Keratinocyte (primary cell): ENCODE data around the gene FSIP1. TPM values are rescaled to one million over a fixed set of nuclear protein-coding genes. Genes with fewer than 3 reads are reported as not detected.

Source experiments
- DNase-seq: peaks from one replicate; pipeline ENCODE4 v3.0.0-alpha.2; 2011; ENCODE audit warnings: low read depth, missing footprints, low spot score
- FAIRE-seq: peaks from 2 replicates; lab custom pipeline; 2011; peaks lifted over from hg19 to GRCh38; lab: Jason Lieb, UNC
- H2AFZ ChIP-seq: 2 replicates; pipeline ENCODE4 v1.6.0; 2012; ENCODE audit warnings: low read length, control low read depth, inconsistent platforms; ENCODE audit not compliant: control insufficient read depth
- H3K27ac ChIP-seq: 2 replicates; pipeline ENCODE4 v1.5.1; 2011; ENCODE audit warnings: low read length; ENCODE audit not compliant: control insufficient read depth, insufficient read depth
- H3K27me3 ChIP-seq: 3 replicates; pipeline ENCODE4 v1.6.0; 2011; ENCODE audit warnings: low read length; ENCODE audit not compliant: control insufficient read depth, insufficient read depth; ENCODE audit errors: extremely low read depth
- H3K36me3 ChIP-seq, 2 experiments: 2 replicates in 1 of 2; 3 replicates in 1 of 2; pipeline ENCODE4 v1.5.1; 2011; ENCODE audit warnings: low read length in 2 of 2, mild to moderate bottlenecking in 1 of 2; ENCODE audit not compliant: control insufficient read depth in 2 of 2, insufficient read depth in 2 of 2; ENCODE audit errors: extremely low read depth in 1 of 2
- H3K4me1 ChIP-seq: 3 replicates; pipeline ENCODE4 v1.5.1; 2011; ENCODE audit warnings: low read length; ENCODE audit not compliant: control insufficient read depth, insufficient read depth; ENCODE audit errors: extremely low read depth
- H3K4me2 ChIP-seq: 3 replicates; pipeline ENCODE4 v1.6.0; 2011; ENCODE audit warnings: low read depth, low read length; ENCODE audit not compliant: control insufficient read depth, insufficient read depth; ENCODE audit errors: extremely low read depth
- H3K4me3 ChIP-seq, 3 experiments: fragments of 200-600 bp in 1 of 3; sonication (generic) in 1 of 3; 2 replicates in 2 of 3; 3 replicates in 1 of 3; pipeline ENCODE4 v1.5.1; 2011 to 2016; ENCODE audit warnings: low read length in 3 of 3, mild to moderate bottlenecking in 3 of 3, control low read depth in 2 of 3, inconsistent platforms in 1 of 3, low read depth in 1 of 3, mixed read lengths in 1 of 3, mixed run types in 1 of 3, moderate library complexity in 1 of 3; ENCODE audit not compliant: control insufficient read depth in 2 of 3, insufficient read depth in 2 of 3; ENCODE audit errors: extremely low read depth in 1 of 3
- H3K79me2 ChIP-seq: 2 replicates; pipeline ENCODE4 v1.6.0; 2012; ENCODE audit warnings: low read length; ENCODE audit not compliant: control insufficient read depth, insufficient read depth
- H3K9ac ChIP-seq: 3 replicates; pipeline ENCODE4 v1.6.0; 2011; ENCODE audit warnings: low read length; ENCODE audit not compliant: control insufficient read depth, insufficient read depth; ENCODE audit errors: extremely low read depth
- H3K9me1 ChIP-seq: 3 replicates; pipeline ENCODE4 v1.6.0; 2011; ENCODE audit warnings: low read length; ENCODE audit not compliant: control insufficient read depth, insufficient read depth; ENCODE audit errors: extremely low read depth
- H3K9me3 ChIP-seq: 2 replicates; pipeline ENCODE4 v1.5.1; 2012; ENCODE audit warnings: low read depth, low read length; ENCODE audit not compliant: control insufficient read depth
- H4K20me1 ChIP-seq: 3 replicates; pipeline ENCODE4 v1.6.0; 2011; ENCODE audit warnings: low read length; ENCODE audit not compliant: control insufficient read depth, insufficient read depth; ENCODE audit errors: extremely low read depth
- CTCF ChIP-seq, 3 experiments: IDR thresholded peaks in 1 of 3; conservative IDR thresholded peaks in 1 of 3; optimal IDR thresholded peaks in 1 of 3; 2 replicates in 2 of 3; 3 replicates in 1 of 3; pipeline versions ENCODE3 to v1.5.1; 2011; ENCODE audit warnings: low read length in 3 of 3, mild to moderate bottlenecking in 3 of 3, moderate library complexity in 2 of 3, control low read depth in 1 of 3, inconsistent platforms in 1 of 3; ENCODE audit not compliant: insufficient read depth in 2 of 3; ENCODE audit errors: extremely low read depth in 1 of 3
- EZH2 ChIP-seq: IDR thresholded peaks from one replicate; pipeline ENCODE4 v1.6.1; 2012; ENCODE audit warnings: inconsistent platforms, mild to moderate bottlenecking, low read length, moderate library complexity
- dilution Hi-C: fragments of 300-500 bp; cut with MboI; formaldehyde crosslinking; loops from one replicate; pipeline ENCODE4 v1.7.0; 2020; ENCODE audit warnings: low sequenced_read_pairs; ENCODE audit not compliant: extremely low pct_ligation_motif_present
- polyA plus RNA-seq, 5 experiments: library from polyadenylated mRNA; depleted of rRNA in 3 of 5; stranded (reverse) in 3 of 5; stranded (forward) in 1 of 5; unstranded in 1 of 5; fragments of >200 nt; gene quantifications; 1 replicate in 1 of 5; 2 replicates in 3 of 5; 3 replicates in 1 of 5; pipeline versions ENCODE4 v1.2.1 to v1.2.3, GENCODE V29; 2011 to 2012; ENCODE audit warnings: missing spikeins in 2 of 5, low read depth in 1 of 5, low replicate concordance in 1 of 5

FSIP1 gene
- polyA plus RNA-seq, 1 donor (not counting 4 experiments of a cell fraction or from before 2014, with no cell fraction given) = 1.5 TPM

- Histone ChIP-seq H3K27ac (no peak overlapping the region), H2AFZ (no peak overlapping the region), H3K9me3 (no peaks in the 10 kb centered on the region), H3K4me2 (no peak overlapping the region), H3K4me3 (no peak overlapping the region), H3K36me3 (no peaks in the 10 kb centered on the region), H3K4me1 (peaks cover 11% of the 10 kb centered on the region), H4K20me1 (no peaks in the 10 kb centered on the region), H3K9ac (no peak overlapping the region), H3K79me2 (peaks cover 8% of the 10 kb centered on the region), H3K27me3 (no peaks in the 10 kb centered on the region), H3K9me1 (no peaks in the 10 kb centered on the region)
- DNase-seq (no peak), FAIRE-seq (no peak)
- dilution Hi-C loops = no loop called here
- TF ChIP-seq EZH2 (no peak), CTCF (optimal IDR thresholded peaks at IDR 0.05 in 1 of 3, IDR thresholded peaks at IDR 0.05 in 1 of 3, conservative IDR thresholded peaks at IDR 0.05 in 1 of 3; ENCODE audit: extremely low read depth in 1 of 3, insufficient read depth in 2 of 3, low read length in 3 of 3) (no peak)
These were observed 1.3 kb downstream of the FSIP1 start for GRCh38 chr15:39781147-39781966.

- dilution Hi-C loops = no loop called here
- H3K4me1 ChIP-seq = no peaks in the 10 kb centered on the region
- no peaks in the 10 kb centered on the region for H4K20me1 ChIP-seq
- no peak overlapping the region for H3K27ac ChIP-seq
- no peak overlapping the region for H3K9ac ChIP-seq
- no peaks in the 10 kb centered on the region for H3K9me3 ChIP-seq
- no peaks in the 10 kb centered on the region for H3K27me3 ChIP-seq
- DNase-seq (no peak), FAIRE-seq (no peak)
- H2AFZ ChIP-seq = no peak overlapping the region
- no peaks in the 10 kb centered on the region for H3K9me1 ChIP-seq
- no peak overlapping the region for H3K4me3 ChIP-seq
- H3K79me2 ChIP-seq = no peaks in the 10 kb centered on the region
- H3K36me3 ChIP-seq = no peaks in the 10 kb centered on the region
- TF ChIP-seq EZH2 (no peak), CTCF (optimal IDR thresholded peaks at IDR 0.05 in 1 of 3, IDR thresholded peaks at IDR 0.05 in 1 of 3, conservative IDR thresholded peaks at IDR 0.05 in 1 of 3; ENCODE audit: extremely low read depth in 1 of 3, insufficient read depth in 2 of 3, low read length in 3 of 3) (no peak)
- no peak overlapping the region for H3K4me2 ChIP-seq
These were observed 4.6 kb downstream of the FSIP1 start for GRCh38 chr15:39778021-39778420.
